GM11168 (cell line): Measurements from ENCODE around the gene MRPL24.

Experiments used
- in situ Hi-C: fragments of 300-500 bp; cut with MboI; formaldehyde crosslinking; loops from one replicate; pipeline ENCODE4 v1.12.0; 2022; ENCODE audit warnings: low sequenced_read_pairs; ENCODE audit not compliant: unreplicated experiment

MRPL24 gene

GRCh38 chr1:156744786-156745419, 4.0 kb upstream of the MRPL24 start:
- in situ Hi-C loops = no loop called here

- in situ Hi-C loops = no loop called here
These were observed 3.5 kb upstream of the MRPL24 start for GRCh38 chr1:156744344-156744743.

- in situ Hi-C loops = no loop called here
These were observed 2.7 kb upstream of the MRPL24 start for GRCh38 chr1:156743367-156744302.

- in situ Hi-C loops = no loop called here
These were observed 1.9 kb upstream of the MRPL24 start for GRCh38 chr1:156742801-156743200.

- in situ Hi-C loops = no loop called here
These were observed 1.1 kb upstream of the MRPL24 start for GRCh38 chr1:156742017-156742416.

- in situ Hi-C loops = no loop called here
These were observed 644 bp upstream of the MRPL24 start for GRCh38 chr1:156741481-156741983.

- in situ Hi-C loops = no loop called here
These were observed 599 bp downstream of the MRPL24 start for GRCh38 chr1:156740237-156740740.

GRCh38 chr1:156738916-156739315, 2.0 kb downstream of the MRPL24 start:
- in situ Hi-C loops = no loop called here

GRCh38 chr1:156738407-156738806, 2.5 kb downstream of the MRPL24 start:
- in situ Hi-C loops = no loop called here

- in situ Hi-C loops = no loop called here
These were observed 6.8 kb downstream of the MRPL24 start for GRCh38 chr1:156733989-156734584.

- in situ Hi-C loops = no loop called here
These were observed 12.1 kb downstream of the MRPL24 start, which contains the start of gene ISG20L2 for GRCh38 chr1:156728599-156729462. Gene ISG20L2, minus strand, starts transcription at chr1:156728766. Its CDS starts 1,114 bp downstream, at chr1:156727652.

- in situ Hi-C loops = no loop called here
These were observed 12.8 kb downstream of the MRPL24 start, which contains the start of gene METTL25B for GRCh38 chr1:156727926-156728598. Gene METTL25B, plus strand, starts transcription at chr1:156728469. Its CDS starts 636 bp downstream, at chr1:156729105.

- in situ Hi-C loops = no loop called here
These were observed 13.4 kb downstream of the MRPL24 start for GRCh38 chr1:156727492-156727891.

GRCh38 chr1:156726549-156727226, 14.2 kb downstream of the MRPL24 start:
- in situ Hi-C loops = no loop called here

- in situ Hi-C loops = no loop called here
These were observed 15.1 kb downstream of the MRPL24 start for GRCh38 chr1:156725683-156726280.

- in situ Hi-C loops = no loop called here
These were observed 19.4 kb downstream of the MRPL24 start for GRCh38 chr1:156721535-156721934.

- in situ Hi-C loops = no loop called here
These were observed 19.8 kb downstream of the MRPL24 start for GRCh38 chr1:156721131-156721530.

GRCh38 chr1:156717351-156717750, 23.5 kb downstream of the MRPL24 start:
- in situ Hi-C loops = no loop called here
